HepG2 (cell line): Measurements from ENCODE around the gene GUCA1A. TPM values are rescaled to one million over a fixed set of nuclear protein-coding genes. Genes with fewer than 3 reads are reported as not detected.
A peak's percentile ranks its signal among the peaks of the same experiment; 100 is the strongest.

Experiments
- ATAC-seq: fragments of 200-7000 bp; cut with Tn5 transposase; 3 replicates; pipeline ENCODE4 v1.9.1; 2020; ENCODE audit warnings: mild to moderate bottlenecking, moderate library complexity
- BruUV-seq: library from RNA; stranded (reverse); fragments of 400-500 nt; replicated peaks from 2 replicates; lab custom pipeline; 2021; lab: Mats Ljungman, UMichigan
- CTCF ChIA-PET: fragments of 300-600 bp; formaldehyde crosslinking; extraction: SDS; loops from one replicate; lab custom pipeline; 2021; ENCODE audit warnings: low total read pairs, inconsistent platforms, low intra/inter-chr PET ratio; lab: Yijun Ruan, JAX
- POLR2A ChIA-PET: fragments of 350-600 bp; sonication (Branson Sonifier 250); formaldehyde crosslinking; loops from one replicate; lab custom pipeline; 2020; ENCODE audit warnings: antibody characterized with exemption, inconsistent platforms; lab: Yijun Ruan, JAX
- DNase-seq: peaks from one replicate; pipeline ENCODE4 v3.0.0-alpha.2; 2015; ENCODE audit warnings: low spot score
- FAIRE-seq: peaks from 3 replicates; lab custom pipeline; 2011; peaks lifted over from hg19 to GRCh38; lab: Jason Lieb, UNC
- H2AFZ ChIP-seq: one replicate; pipeline ENCODE4 v1.6.1; 2011; ENCODE audit warnings: low read length, inconsistent platforms
- H3K27ac ChIP-seq: fragments of 300-600 bp; 3 replicates; pipeline ENCODE4 v1.8.0; 2011; ENCODE audit warnings: mixed run types, mild to moderate bottlenecking, mixed read lengths, low read length, inconsistent platforms; ENCODE audit not compliant: insufficient read depth; ENCODE audit errors: extremely low read length
- H3K27me3 ChIP-seq, 2 experiments: fragments of 200-600 bp in 1 of 2; 2 replicates in 1 of 2; 3 replicates in 1 of 2; pipeline versions ENCODE4 v1.6.0 to v1.8.0; 2011; ENCODE audit warnings: low read length in 2 of 2, mild to moderate bottlenecking in 2 of 2, moderate library complexity in 2 of 2, inconsistent platforms in 1 of 2; ENCODE audit not compliant: insufficient read depth in 2 of 2, control insufficient read depth in 1 of 2
- H3K36me3 ChIP-seq, 2 experiments: fragments of 200-600 bp in 1 of 2; replicated peaks in 1 of 2; 2 replicates in 1 of 2; 3 replicates in 1 of 2; pipeline versions ENCODE4 v1.5.1 to v1.8.0; 2011; ENCODE audit warnings: low read length in 2 of 2, inconsistent platforms in 1 of 2; ENCODE audit not compliant: insufficient read depth in 2 of 2, control insufficient read depth in 1 of 2
- H3K4me1 ChIP-seq: 2 replicates; pipeline ENCODE4 v1.5.1; 2012; ENCODE audit warnings: low read length, inconsistent platforms; ENCODE audit not compliant: insufficient read depth
- H3K4me2 ChIP-seq: 2 replicates; pipeline ENCODE4 v1.6.0; 2011; ENCODE audit warnings: low read depth, low read length, inconsistent platforms
- H3K4me3 ChIP-seq, 3 experiments: fragments of 200-600 bp in 1 of 3; sonication (generic), shearing (Covaris generic) in 1 of 3; replicated peaks in 1 of 3; 2 replicates each; pipeline ENCODE4 v1.5.1; 2011 to 2016; ENCODE audit warnings: low read length in 3 of 3, inconsistent platforms in 2 of 3, low read depth in 2 of 3, mild to moderate bottlenecking in 2 of 3, control low read depth in 1 of 3, mixed read lengths in 1 of 3; ENCODE audit not compliant: insufficient read depth in 1 of 3
- H3K79me2 ChIP-seq: one replicate; pipeline ENCODE4 v1.6.1; 2011; ENCODE audit warnings: low read length, inconsistent platforms; ENCODE audit not compliant: insufficient read depth
- H3K9ac ChIP-seq: 2 replicates; pipeline ENCODE4 v1.6.0; 2011; ENCODE audit warnings: mild to moderate bottlenecking, low read depth, low read length, inconsistent platforms; ENCODE audit not compliant: insufficient read depth
- H3K9me3 ChIP-seq: 2 replicates; pipeline ENCODE4 v1.5.1; 2012; ENCODE audit warnings: mild to moderate bottlenecking, low read length
- H4K20me1 ChIP-seq: 2 replicates; pipeline ENCODE4 v1.6.0; 2011; ENCODE audit warnings: inconsistent platforms, mild to moderate bottlenecking, low read length, moderate library complexity; ENCODE audit not compliant: insufficient read depth
- KLF12 ChIP-seq: sonication (generic); formaldehyde crosslinking; IDR thresholded peaks from 2 replicates; pipeline ENCODE4 v1.4.0; 2020; ENCODE audit warnings: missing genetic modification reagents, borderline replicate concordance
- MXD4 ChIP-seq: IDR thresholded peaks from 2 replicates; pipeline ENCODE4 v1.6.1; 2016; ENCODE audit warnings: mild to moderate bottlenecking, missing biosample characterization, missing genetic modification reagents
- NFE2 ChIP-seq: sonication (generic); formaldehyde crosslinking; IDR thresholded peaks from 2 replicates; pipeline ENCODE4 v1.4.0; 2020; ENCODE audit warnings: missing genetic modification reagents
- NR2F1 ChIP-seq, 2 experiments: fragments of 450-650 bp in 1 of 2; formaldehyde crosslinking in 1 of 2; IDR thresholded peaks; 2 replicates each; pipeline versions ENCODE4 v1.5.0 to v1.6.1; 2016 to 2020; ENCODE audit warnings: mild to moderate bottlenecking in 1 of 2, missing compliant biosample characterization in 1 of 2, missing genetic modification reagents in 1 of 2, moderate library complexity in 1 of 2
- NR2F6 ChIP-seq, 2 experiments: IDR thresholded peaks; 2 replicates each; pipeline ENCODE4 v1.6.1; 2016; ENCODE audit warnings: antibody characterized with exemption in 1 of 2, mild to moderate bottlenecking in 1 of 2
- PAX8 ChIP-seq: sonication (generic); formaldehyde crosslinking; IDR thresholded peaks from 2 replicates; pipeline ENCODE4 v1.8.0; 2022; ENCODE audit warnings: mild to moderate bottlenecking, missing genetic modification reagents, borderline replicate concordance
- SAP130 ChIP-seq: IDR thresholded peaks from 2 replicates; pipeline ENCODE4 v1.6.1; 2016; ENCODE audit warnings: low read depth
- SMAD3 ChIP-seq: sonication (generic); formaldehyde crosslinking; IDR thresholded peaks from 2 replicates; pipeline ENCODE4 v1.4.0; 2020; ENCODE audit warnings: missing genetic modification reagents
- TAF15 ChIP-seq: fragments of 200-400 bp; formaldehyde crosslinking; IDR thresholded peaks from one replicate; pipeline ENCODE4 v1.6.1; 2018; ENCODE audit warnings: mild to moderate bottlenecking, low read depth, low read length; ENCODE audit not compliant: poor library complexity, severe bottlenecking
- U2AF1 ChIP-seq: fragments of 200-400 bp; formaldehyde crosslinking; optimal IDR thresholded peaks from 2 replicates; pipeline ENCODE3; 2017; ENCODE audit warnings: mild to moderate bottlenecking, low read depth, low read length
- ZFY ChIP-seq: sonication (generic); formaldehyde crosslinking; IDR thresholded peaks from 2 replicates; pipeline ENCODE4 v1.4.0; 2020; ENCODE audit warnings: missing genetic modification reagents
- WGBS: methylation state at CpG from one replicate; pipeline ENCODE4 v1.1.6; 2017; ENCODE audit warnings: low lambda C conversion rate; 5-methylcytosine and 5-hydroxymethylcytosine counted together
- in situ Hi-C: cut with HindIII; loops from 2 replicates; pipeline ENCODE4 v1.10.0; 2017; ENCODE audit warnings: low pct_unique_long_range_greater_than_20kb; ENCODE audit not compliant: extremely low pct_ligation_motif_present
- intact Hi-C: fragments of 100-400 bp; cut with micrococcal nuclease; formaldehyde crosslinking; loops from one replicate; pipeline ENCODE4 v1.10.0; 2022; ENCODE audit not compliant: unreplicated experiment
- polyA plus RNA-seq, 8 experiments: library from polyadenylated mRNA; depleted of rRNA in 3 of 8; stranded (reverse) in 7 of 8; unstranded in 1 of 8; fragments of >200 nt; fragmentation: Illumina TruSeq in 4 of 8; extraction: Trizol in 4 of 8; gene quantifications; 2 replicates each; pipeline versions ENCODE4 v1.2.1 to v1.2.3, GENCODE V29; 2011 to 2016; ENCODE audit warnings: low read depth in 4 of 8, missing spikeins in 1 of 8, mixed read lengths in 1 of 8; ENCODE audit not compliant: insufficient read depth in 1 of 8
- total RNA-seq, 5 experiments: library from RNA; depleted of rRNA; stranded (reverse); fragments of >200 nt; fragmentation: Illumina TruSeq; extraction: Trizol; gene quantifications; 2 replicates each; pipeline ENCODE4 v1.2.3, GENCODE V29; 2016; ENCODE audit warnings: low read depth in 1 of 5
- TF ChIP-seq, protein P1 (sequence below): sonication (generic); formaldehyde crosslinking; IDR thresholded peaks from 2 replicates; pipeline ENCODE4 v1.4.0; 2020; ENCODE audit warnings: mild to moderate bottlenecking, missing genetic modification reagents, borderline replicate concordance

Gene GUCA1A
- total and polyA plus RNA-seq, 2 of the 13 experiments (the other 11 are each of a cell fraction or from before 2014, with no cell fraction given), result not detected

DNA sequence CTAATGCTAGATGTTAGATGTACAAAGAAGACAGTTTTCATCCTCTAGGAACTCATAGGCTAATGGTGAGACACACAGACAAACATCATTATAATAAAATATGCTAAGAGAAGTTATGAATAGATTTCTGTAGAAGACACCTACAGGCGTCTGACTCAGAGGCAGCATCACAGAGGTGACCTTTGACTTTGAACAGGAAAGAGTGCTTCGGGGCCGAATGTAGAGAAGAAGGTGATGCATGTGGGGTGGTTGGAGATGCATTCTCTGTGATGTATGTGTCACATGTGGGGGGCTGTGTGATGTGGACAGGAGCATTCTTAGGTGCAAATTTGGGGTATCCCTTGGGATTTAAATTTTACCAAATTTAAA, 6.8 kb downstream of the GUCA1A start:
- DNase-seq (no peak), FAIRE-seq (no peak), ATAC-seq (peak; percentile 20; the same call in 1 of the 3 replicates)
- Histone ChIP-seq H3K79me2 (no peaks in the 10 kb centered on the region), H3K27ac (no peak overlapping the region), H3K4me2 (no peak overlapping the region), H4K20me1 (no peaks in the 10 kb centered on the region), H3K36me3 (no peaks in the 10 kb centered on the region), H3K27me3 (0 out of 5 replicates have a peak, but pooled peaks cover 0 to 1% of the 10 kb centered on the region in 2 experiments), H3K9ac (no peak overlapping the region), H3K9me3 (no peaks in the 10 kb centered on the region), H3K4me3 (no peak overlapping the region)
- WGBS, result 3% methylated on average over 3 of the region's 3 CpGs
- no TSS peak for BruUV-seq
- in situ Hi-C loops, result no loop called here
- ChIA-PET POLR2A (interaction anchor here (1.1 kb wide), 1 partner anchor 20 kb away, joined by 3 read pairs; no protein-coding TSS in a partner anchor), CTCF (no interaction called here)
- intact Hi-C loops, result no loop called here
- TF ChIP-seq U2AF1 (no peak), TAF15 (no peak), ZFY (CRISPR knock-in tag) (no peak), SAP130 (CRISPR knock-in tag) (no peak), KLF12 (CRISPR knock-in tag) (no peak), SMAD3 (CRISPR knock-in tag) (no peak), NFE2 (CRISPR knock-in tag) (no peak), NR2F1 (CRISPR knock-in tag; IDR thresholded peaks at IDR 0.05) (peak; percentile 18 to 45; a peak in 2 of 4 replicates), MXD4 (CRISPR knock-in tag) (no peak), PAX8 (no peak), NR2F6 (IDR thresholded peaks at IDR 0.05) (peak; percentile 34; the same call in 1 of the 2 replicates), NR2F6 (CRISPR knock-in tag; IDR thresholded peaks at IDR 0.05) (no peak)
- TF ChIP-seq, protein P1, sequence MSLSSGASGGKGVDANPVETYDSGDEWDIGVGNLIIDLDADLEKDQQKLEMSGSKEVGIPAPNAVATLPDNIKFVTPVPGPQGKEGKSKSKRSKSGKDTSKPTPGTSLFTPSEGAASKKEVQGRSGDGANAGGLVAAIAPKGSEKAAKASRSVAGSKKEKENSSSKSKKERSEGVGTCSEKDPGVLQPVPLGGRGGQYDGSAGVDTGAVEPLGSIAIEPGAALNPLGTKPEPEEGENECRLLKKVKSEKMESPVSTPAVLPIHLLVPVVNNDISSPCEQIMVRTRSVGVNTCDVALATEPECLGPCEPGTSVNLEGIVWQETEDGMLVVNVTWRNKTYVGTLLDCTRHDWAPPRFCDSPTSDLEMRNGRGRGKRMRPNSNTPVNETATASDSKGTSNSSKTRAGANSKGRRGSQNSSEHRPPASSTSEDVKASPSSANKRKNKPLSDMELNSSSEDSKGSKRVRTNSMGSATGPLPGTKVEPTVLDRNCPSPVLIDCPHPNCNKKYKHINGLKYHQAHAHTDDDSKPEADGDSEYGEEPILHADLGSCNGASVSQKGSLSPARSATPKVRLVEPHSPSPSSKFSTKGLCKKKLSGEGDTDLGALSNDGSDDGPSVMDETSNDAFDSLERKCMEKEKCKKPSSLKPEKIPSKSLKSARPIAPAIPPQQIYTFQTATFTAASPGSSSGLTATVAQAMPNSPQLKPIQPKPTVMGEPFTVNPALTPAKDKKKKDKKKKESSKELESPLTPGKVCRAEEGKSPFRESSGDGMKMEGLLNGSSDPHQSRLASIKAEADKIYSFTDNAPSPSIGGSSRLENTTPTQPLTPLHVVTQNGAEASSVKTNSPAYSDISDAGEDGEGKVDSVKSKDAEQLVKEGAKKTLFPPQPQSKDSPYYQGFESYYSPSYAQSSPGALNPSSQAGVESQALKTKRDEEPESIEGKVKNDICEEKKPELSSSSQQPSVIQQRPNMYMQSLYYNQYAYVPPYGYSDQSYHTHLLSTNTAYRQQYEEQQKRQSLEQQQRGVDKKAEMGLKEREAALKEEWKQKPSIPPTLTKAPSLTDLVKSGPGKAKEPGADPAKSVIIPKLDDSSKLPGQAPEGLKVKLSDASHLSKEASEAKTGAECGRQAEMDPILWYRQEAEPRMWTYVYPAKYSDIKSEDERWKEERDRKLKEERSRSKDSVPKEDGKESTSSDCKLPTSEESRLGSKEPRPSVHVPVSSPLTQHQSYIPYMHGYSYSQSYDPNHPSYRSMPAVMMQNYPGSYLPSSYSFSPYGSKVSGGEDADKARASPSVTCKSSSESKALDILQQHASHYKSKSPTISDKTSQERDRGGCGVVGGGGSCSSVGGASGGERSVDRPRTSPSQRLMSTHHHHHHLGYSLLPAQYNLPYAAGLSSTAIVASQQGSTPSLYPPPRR (CRISPR knock-in tag), result no peak
- TF ChIP-seq, all 625 proteins: peak for 2
- 0 out of 2 replicates have a peak, but pooled peaks cover 5% of the 10 kb centered on the region for H3K4me1 ChIP-seq
- H2AFZ ChIP-seq, result no peak overlapping the region
